Measurements from ENCODE around the gene INTS6.
A peak's percentile ranks its signal among the peaks of the same experiment; 100 is the strongest.

The INTS6 gene
- total RNA-seq, result 196 to 213 reads per million in 2 donors

GRCh38 chr13:51452361-51453206 lies at the start of gene INTS6:
Gene INTS6 (minus strand): TSS chr13:51453036. CDS start chr13:51452525, 511 bp downstream.
- DNase-seq, result peak; percentile 94 to 99 (median 98)

DNA sequence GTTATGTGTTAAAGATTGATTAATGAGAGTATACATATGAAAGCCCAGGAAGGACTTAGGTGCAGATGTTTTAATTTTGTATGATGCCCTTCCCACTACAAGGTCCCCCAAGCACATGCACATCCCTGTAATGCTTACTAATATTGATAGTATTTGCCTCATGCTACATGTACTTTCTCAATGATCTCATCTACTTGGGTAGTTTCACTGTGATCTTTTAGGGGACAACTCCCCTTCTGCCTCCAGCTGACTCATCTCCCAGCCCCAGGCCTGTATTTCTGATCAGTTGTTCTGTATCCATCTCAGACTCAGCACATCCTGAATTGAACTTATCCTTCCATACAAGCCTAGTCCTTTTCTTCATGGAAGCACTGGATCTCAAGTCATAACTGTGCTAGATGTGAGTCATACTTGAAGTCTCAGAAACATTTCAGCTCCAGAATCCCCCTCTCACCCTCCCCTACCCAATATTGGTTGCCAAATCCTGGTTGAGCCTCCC lies 49.4 kb upstream of the INTS6 start:
- DNase-seq, result peak in 1 of 5 experiments; percentile 51

GRCh38 chr13:51501592-51502152 lies 48.8 kb upstream of the INTS6 start:
- no peak for DNase-seq

DNA sequence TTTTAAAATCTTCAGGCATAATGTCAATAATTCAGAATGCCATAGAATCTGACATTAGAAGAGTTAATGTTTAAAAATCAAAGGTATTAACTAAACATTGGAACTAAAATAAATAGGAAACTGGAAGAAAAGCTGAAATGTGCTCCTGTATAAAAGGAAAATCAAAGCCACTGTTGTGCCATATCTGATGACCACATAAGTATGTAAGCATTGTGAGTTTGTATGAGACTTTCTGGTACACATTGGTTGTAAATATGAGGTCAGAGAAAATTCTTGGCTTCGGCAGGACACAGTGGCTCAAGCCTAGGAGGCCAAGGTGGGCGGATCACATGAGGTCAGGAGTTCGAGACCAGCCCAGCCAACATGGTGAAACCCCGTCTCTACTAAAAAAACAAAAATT lies 48.3 kb upstream of the INTS6 start:
- no peak for DNase-seq

- no peak for DNase-seq
Observed at GRCh38 chr13:51500687-51501086, 47.9 kb upstream of the INTS6 start.

DNA sequence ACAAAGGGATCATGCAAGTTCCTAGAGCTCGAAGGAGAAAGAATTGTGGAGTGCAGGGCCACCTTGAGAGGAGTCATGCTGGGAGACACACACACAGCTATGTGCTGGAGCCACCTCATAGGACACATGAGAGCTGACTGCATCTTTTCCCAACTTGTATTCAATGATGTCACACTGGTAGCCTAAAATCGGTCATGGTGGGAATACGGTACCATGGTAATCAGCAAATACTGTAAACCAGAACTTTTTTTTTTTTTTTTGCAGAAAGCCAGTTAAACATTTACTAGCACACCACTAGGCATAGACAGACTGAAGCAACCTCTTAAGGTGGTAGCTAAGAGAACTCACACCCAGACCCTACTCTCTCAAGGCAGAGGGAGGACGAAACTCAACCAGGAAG lies 47.0 kb upstream of the INTS6 start:
- DNase-seq, result no peak

DNA sequence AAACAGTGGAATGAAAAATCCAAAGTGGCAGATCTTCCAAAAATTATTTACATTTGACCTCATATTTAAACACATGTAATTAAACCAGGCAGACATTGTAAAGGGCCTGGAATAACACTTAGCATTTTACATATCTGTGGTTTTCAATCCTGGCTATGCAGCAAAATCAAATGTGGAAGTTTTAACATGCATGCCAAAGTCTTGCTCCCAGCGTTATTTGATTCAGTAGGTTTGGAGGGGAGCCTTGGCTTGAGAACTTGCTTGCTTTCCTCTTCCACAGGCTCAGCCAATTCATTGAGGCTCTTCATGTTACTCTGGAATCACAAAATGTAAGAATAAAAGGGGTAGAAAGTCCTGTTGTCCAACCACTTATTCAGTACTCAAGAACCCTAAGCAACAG lies 42.5 kb upstream of the INTS6 start:
- no peak for DNase-seq

DNA sequence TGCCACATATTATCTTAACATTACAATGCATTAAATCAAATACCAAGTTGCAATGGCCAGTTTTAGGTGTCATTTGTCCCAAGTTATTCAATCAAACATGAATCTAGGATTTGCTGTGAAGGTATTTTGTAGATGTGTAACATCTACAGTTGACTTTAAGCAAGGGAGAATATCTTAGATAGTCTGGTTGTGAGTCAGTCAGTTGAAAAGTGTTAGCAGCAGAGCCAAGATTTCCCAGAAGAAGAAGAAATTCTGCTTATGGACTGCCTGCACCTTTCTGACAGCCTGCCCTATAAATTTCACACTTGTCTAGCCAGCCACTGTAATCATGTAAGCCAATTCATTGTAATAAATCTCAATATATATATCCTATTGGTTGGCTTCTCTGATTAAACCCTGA lies 41.3 kb upstream of the INTS6 start:
- no peak for DNase-seq

DNA sequence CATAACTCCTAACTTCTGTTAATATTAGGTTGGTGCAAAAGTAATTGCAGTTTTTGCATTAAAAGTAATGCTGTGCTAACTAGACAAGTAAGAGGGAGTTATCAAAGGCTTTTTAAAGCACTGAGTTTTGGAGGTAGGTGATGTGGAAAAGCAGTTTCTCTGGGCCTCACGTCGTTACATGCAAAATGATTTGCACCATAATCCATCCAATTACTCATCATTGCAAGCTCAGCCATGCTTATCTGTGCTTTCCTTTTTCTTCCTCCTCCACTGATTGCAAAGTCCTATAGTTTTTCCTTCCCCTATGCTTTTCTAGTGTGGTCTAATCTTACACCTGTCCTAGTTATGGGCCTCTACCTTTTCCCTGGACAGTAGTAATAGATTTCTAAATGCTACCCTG lies 35.4 kb upstream of the INTS6 start:
- DNase-seq, result no peak

- DNase-seq, result no peak
Observed at GRCh38 chr13:51481656-51482055, 28.8 kb upstream of the INTS6 start.

- no peak for DNase-seq
Observed at GRCh38 chr13:51479199-51479523, 26.3 kb upstream of the INTS6 start.

- no peak for DNase-seq
Observed at GRCh38 chr13:51478418-51479198, 25.8 kb upstream of the INTS6 start.

GRCh38 chr13:51477653-51478324 lies 25.0 kb upstream of the INTS6 start:
- no peak for DNase-seq

DNA sequence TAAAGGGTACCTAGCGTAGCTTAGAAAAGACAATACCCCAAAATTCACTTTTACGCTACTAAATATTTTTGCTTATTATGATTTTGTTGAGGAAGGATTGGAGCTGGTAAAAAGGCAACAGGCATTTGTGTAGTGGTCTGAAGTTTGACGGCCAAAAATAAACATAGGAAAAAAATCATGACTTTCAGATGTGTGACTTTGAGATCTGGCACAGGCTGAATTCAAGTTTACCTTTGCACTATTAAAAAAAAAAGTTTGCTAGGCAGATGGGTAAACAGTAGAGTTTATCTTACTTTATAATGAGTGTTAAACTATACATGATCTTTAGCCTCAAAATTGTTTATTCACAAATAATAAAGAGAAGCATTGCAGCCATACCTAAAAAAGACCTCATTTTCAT lies 24.3 kb upstream of the INTS6 start:
- no peak for DNase-seq

DNA sequence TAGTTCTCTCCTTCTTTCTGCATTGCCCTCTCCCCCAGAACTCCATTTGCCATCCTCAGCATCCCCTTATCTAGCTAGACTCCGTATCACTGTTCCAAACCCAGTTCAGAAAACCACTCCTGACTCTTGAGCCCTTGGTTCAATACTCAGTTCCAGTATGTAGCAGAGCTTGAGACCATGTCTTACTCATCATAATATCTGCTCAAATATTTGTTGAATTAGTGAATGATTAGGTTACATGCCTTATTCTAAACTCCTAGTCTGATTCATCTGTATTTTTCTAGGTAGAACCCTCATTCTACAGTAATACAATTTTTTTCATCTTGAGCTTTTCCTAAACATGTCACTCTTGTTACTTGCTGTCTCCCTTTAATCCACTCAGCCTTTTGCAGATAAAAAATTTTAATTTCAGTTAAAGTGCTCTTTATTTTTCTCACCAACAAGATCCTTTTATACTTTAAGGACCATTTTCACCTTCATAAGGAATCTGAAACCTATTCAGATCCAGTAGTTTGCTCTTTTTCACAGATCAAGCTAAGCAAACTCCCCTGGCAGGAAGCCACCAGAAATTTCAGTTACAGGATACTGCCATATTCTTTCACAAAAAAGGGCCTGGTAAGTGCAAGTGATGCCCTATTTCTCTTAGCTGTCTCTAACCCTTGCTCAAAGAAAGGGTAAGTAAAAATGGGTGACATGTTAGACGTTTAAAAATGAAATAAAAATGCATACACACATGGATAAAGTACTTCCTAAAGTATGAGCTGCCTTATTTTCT lies 23.1 kb upstream of the INTS6 start:
- no peak for DNase-seq

- DNase-seq, result no peak
Observed at GRCh38 chr13:51469790-51470189, 17.0 kb upstream of the INTS6 start.

DNA sequence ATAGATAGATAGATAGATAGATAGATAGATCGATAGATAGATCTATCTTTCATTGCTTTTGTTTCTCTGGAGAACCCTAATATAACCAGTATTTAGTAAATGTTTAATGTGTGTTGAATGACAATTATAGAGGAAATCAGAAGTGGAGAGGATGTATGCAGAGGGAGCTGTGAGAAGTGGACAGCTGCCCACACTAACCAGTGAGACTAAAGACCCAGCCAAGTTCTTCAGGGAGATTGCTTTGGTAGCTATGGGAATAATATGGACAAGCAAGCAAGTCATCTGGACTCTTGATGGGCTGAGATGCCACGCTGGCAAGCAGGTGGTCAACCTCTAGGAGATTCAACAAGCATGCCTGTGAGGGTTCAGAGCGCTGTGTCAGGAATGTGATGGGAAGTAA lies 14.9 kb upstream of the INTS6 start:
- no peak for DNase-seq

DNA sequence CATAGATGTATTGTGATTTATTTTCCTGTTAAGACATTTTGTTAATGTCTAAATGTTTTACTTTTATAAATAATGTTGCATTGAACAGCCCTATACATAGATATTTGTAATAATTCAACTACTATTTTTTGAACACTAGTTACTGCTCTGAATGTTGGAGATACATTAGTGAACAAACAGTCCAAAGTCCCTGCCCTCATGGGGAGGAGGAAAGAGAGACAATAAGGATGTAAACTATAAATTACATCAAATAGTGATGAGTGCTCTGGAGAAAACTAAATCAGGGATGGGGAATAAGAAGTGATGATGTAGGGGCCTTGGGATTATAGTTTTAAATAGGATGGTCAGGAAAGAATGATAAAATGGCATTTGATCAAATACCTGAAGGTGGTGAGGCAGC lies 12.3 kb upstream of the INTS6 start:
- no peak for DNase-seq

- DNase-seq, result no peak
Observed at GRCh38 chr13:51457086-51457815, 4.4 kb upstream of the INTS6 start.

GRCh38 chr13:51456510-51456909 lies 3.7 kb upstream of the INTS6 start:
- no peak for DNase-seq

- DNase-seq, result no peak
Observed at GRCh38 chr13:51455532-51455931, 2.7 kb upstream of the INTS6 start.

Data from T-helper 2 cell (primary cell).